Dendritic cell treated with granulocyte-macrophage colony-stimulating factor and Interleukin-4, amounts not matched to agents 40 ng/mL and 50 ng/mL, for 4 days (primary cell): ENCODE results near the gene RHOC.
A peak's percentile ranks its signal among the peaks of the same experiment; 100 is the strongest.
"Not testable (repeated sequence)": the region's sequence is repeated elsewhere in the genome, so short reads cannot be mapped to it uniquely, and the experiment has no call there.

Source experiments
- H3K27ac Mint-ChIP-seq: one replicate; pipeline ENCODE4 v1.8.0; 2022; ENCODE audit warnings: mild to moderate bottlenecking, mixed read lengths
- H3K27me3 Mint-ChIP-seq: one replicate; pipeline ENCODE4 v1.8.0; 2022; ENCODE audit warnings: mild to moderate bottlenecking, mixed read lengths
- H3K36me3 Mint-ChIP-seq: one replicate; pipeline ENCODE4 v1.8.0; 2022; ENCODE audit warnings: low read depth, mixed read lengths
- H3K4me1 Mint-ChIP-seq: one replicate; pipeline ENCODE4 v1.8.0; 2022; ENCODE audit warnings: low read depth, mixed read lengths
- H3K4me3 Mint-ChIP-seq: one replicate; pipeline ENCODE4 v1.8.0; 2022; ENCODE audit warnings: mild to moderate bottlenecking, moderate library complexity, mixed read lengths
- H3K9me3 Mint-ChIP-seq: one replicate; pipeline ENCODE4 v1.8.0; 2022; ENCODE audit warnings: mixed read lengths
- intact Hi-C: fragments of 100-400 bp; cut with micrococcal nuclease; formaldehyde crosslinking; loops from one replicate; pipeline ENCODE4 v1.15.0; 2022

Gene RHOC

GRCh38 chr1:112722601-112723510, 15.9 kb upstream of the RHOC start:
- Mint-ChIP-seq H3K9me3 (no peaks in the 10 kb centered on the region), H3K4me3 (peak overlapping the region; percentile 48)

GRCh38 chr1:112721966-112722524, 15.1 kb upstream of the RHOC start:
- Mint-ChIP-seq H3K27me3 (peaks cover 23% of the 10 kb centered on the region), H3K27ac (peak overlapping the region; percentile 2), H3K4me3 (no peak overlapping the region), H3K9me3 (no peaks in the 10 kb centered on the region), H3K4me1 (peaks cover 64% of the 10 kb centered on the region), H3K36me3 (no peaks in the 10 kb centered on the region)
- intact Hi-C loops: no loop called here

More at GRCh38 chr1:112722601-112723510, 15.9 kb upstream of the RHOC start:
- no peaks in the 10 kb centered on the region for H3K36me3 Mint-ChIP-seq
- peaks cover 55% of the 10 kb centered on the region for H3K4me1 Mint-ChIP-seq
- intact Hi-C loops: no loop called here
- H3K27ac Mint-ChIP-seq: peak overlapping the region; percentile 2
- H3K27me3 Mint-ChIP-seq: peaks cover 18% of the 10 kb centered on the region

GRCh38 chr1:112721294-112721693, 14.4 kb upstream of the RHOC start:
- peaks cover 69% of the 10 kb centered on the region for H3K4me1 Mint-ChIP-seq
- H3K36me3 Mint-ChIP-seq, intact Hi-C loops, H3K9me3 Mint-ChIP-seq, H3K27ac Mint-ChIP-seq, H3K4me3 Mint-ChIP-seq: not testable (repeated sequence)
- H3K27me3 Mint-ChIP-seq: peaks cover 29% of the 10 kb centered on the region

- no peak overlapping the region for H3K4me3 Mint-ChIP-seq
- H3K27ac Mint-ChIP-seq: no peak overlapping the region
- intact Hi-C loops: no loop called here
- H3K9me3 Mint-ChIP-seq: no peaks in the 10 kb centered on the region
- H3K36me3 Mint-ChIP-seq: no peaks in the 10 kb centered on the region
- H3K27me3 Mint-ChIP-seq: peaks cover 29% of the 10 kb centered on the region
- H3K4me1 Mint-ChIP-seq: peaks cover 74% of the 10 kb centered on the region
Measured at GRCh38 chr1:112720800-112721199, 13.9 kb upstream of the RHOC start.

GRCh38 chr1:112719706-112720105, 12.8 kb upstream of the RHOC start:
- H3K27ac Mint-ChIP-seq: no peak overlapping the region
- H3K4me3 Mint-ChIP-seq: no peak overlapping the region
- no peaks in the 10 kb centered on the region for H3K9me3 Mint-ChIP-seq
- peaks cover 29% of the 10 kb centered on the region for H3K27me3 Mint-ChIP-seq
- peaks cover 81% of the 10 kb centered on the region for H3K4me1 Mint-ChIP-seq
- no peaks in the 10 kb centered on the region for H3K36me3 Mint-ChIP-seq
- intact Hi-C loops: loop anchor here (2.0 to 10.0 kb wide), 3 partner anchors 323 to 958 kb away; partner anchors contain the start of gene MAGI3

- Mint-ChIP-seq H3K36me3 (no peaks in the 10 kb centered on the region), H3K9me3 (no peaks in the 10 kb centered on the region), H3K4me3 (no peak overlapping the region), H3K27ac (no peak overlapping the region), H3K4me1 (peaks cover 89% of the 10 kb centered on the region), H3K27me3 (peaks cover 29% of the 10 kb centered on the region)
- intact Hi-C loops: loop anchor here (2.0 to 10.0 kb wide), 3 partner anchors 324 to 958 kb away; partner anchors contain the start of gene MAGI3
Measured at GRCh38 chr1:112718691-112719418, 11.9 kb upstream of the RHOC start.

- Mint-ChIP-seq H3K4me1 (peaks cover 90% of the 10 kb centered on the region), H3K9me3 (no peaks in the 10 kb centered on the region), H3K36me3 (no peaks in the 10 kb centered on the region), H3K27ac (no peak overlapping the region), H3K4me3 (no peak overlapping the region), H3K27me3 (peaks cover 34% of the 10 kb centered on the region)
- intact Hi-C loops: loop anchor here (2.0 to 10.0 kb wide), 3 partner anchors 239 to 960 kb away; partner anchors contain the start of genes MAGI3 and SLC16A1
Measured at GRCh38 chr1:112717263-112717873, 10.4 kb upstream of the RHOC start.

- Mint-ChIP-seq H3K27me3 (peaks cover 41% of the 10 kb centered on the region), H3K4me3 (no peak overlapping the region)
Measured at GRCh38 chr1:112716133-112716720, 9.3 kb upstream of the RHOC start.

GRCh38 chr1:112715264-112716053, 8.5 kb upstream of the RHOC start, which contains the start of gene PPM1J:
Gene PPM1J, minus strand, starts transcription at chr1:112715332. Its CDS starts 31 bp downstream, at chr1:112715301.
- intact Hi-C loops: loop anchor here (1.0 to 10.0 kb wide), 6 partner anchors 89 to 962 kb away; partner anchors contain the start of genes LRIG2, MAGI3 and SLC16A1
- Mint-ChIP-seq H3K27ac (peak within 1 kb of the TSS; percentile 77), H3K27me3 (peaks cover 49% of the 10 kb centered on the region)

More at GRCh38 chr1:112716133-112716720, 9.3 kb upstream of the RHOC start:
- Mint-ChIP-seq H3K4me1 (peaks cover 85% of the 10 kb centered on the region), H3K27ac (no peak overlapping the region), H3K9me3 (no peaks in the 10 kb centered on the region), H3K36me3 (no peaks in the 10 kb centered on the region)
- intact Hi-C loops: loop anchor here (1.0 to 10.0 kb wide), 4 partner anchors 88 to 961 kb away; partner anchors contain the start of genes MAGI3 and SLC16A1

GRCh38 chr1:112714313-112715263, 7.7 kb upstream of the RHOC start:
- Mint-ChIP-seq H3K4me1 (peaks cover 70% of the 10 kb centered on the region), H3K36me3 (no peaks in the 10 kb centered on the region), H3K27me3 (peaks cover 52% of the 10 kb centered on the region), H3K9me3 (no peaks in the 10 kb centered on the region), H3K4me3 (peak overlapping the region; percentile 83), H3K27ac (peak overlapping the region; percentile 77)
- intact Hi-C loops: loop anchor here (2.0 to 10.0 kb wide), 4 partner anchors 320 to 963 kb away; partner anchors contain the start of genes LRIG2 and MAGI3

More at GRCh38 chr1:112715264-112716053, 8.5 kb upstream of the RHOC start, which contains the start of gene PPM1J:
- Mint-ChIP-seq H3K36me3 (no peaks in the 10 kb centered on the region), H3K4me3 (peak within 1 kb of the TSS; percentile 83), H3K9me3 (no peaks in the 10 kb centered on the region), H3K4me1 (peaks cover 79% of the 10 kb centered on the region)

GRCh38 chr1:112713466-112714312, 6.8 kb upstream of the RHOC start:
- Mint-ChIP-seq H3K27ac (peak overlapping the region; percentile 77), H3K36me3 (no peaks in the 10 kb centered on the region), H3K27me3 (peaks cover 52% of the 10 kb centered on the region), H3K9me3 (no peaks in the 10 kb centered on the region), H3K4me1 (peaks cover 61% of the 10 kb centered on the region), H3K4me3 (peak overlapping the region; percentile 83)
- intact Hi-C loops: loop anchor here (2.0 to 10.0 kb wide), 3 partner anchors 319 to 681 kb away; partner anchors contain the start of genes LRIG2 and MAGI3
